GM18505 (cell line): Measurements from ENCODE around the gene PLCH1.
"Not testable (repeated sequence)": the region's sequence is repeated elsewhere in the genome, so short reads cannot be mapped to it uniquely, and the experiment has no call there.

Experiments
- ATAC-seq: cut with Tn5 transposase; IDR thresholded peaks from one replicate; pipeline ENCODE4 v1.9.1; 2021; ENCODE audit not compliant: unreplicated experiment
- POLR2A ChIP-seq: IDR thresholded peaks from 4 replicates; pipeline ENCODE4 v1.6.1; 2011; ENCODE audit warnings: borderline replicate concordance; ENCODE audit not compliant: insufficient read depth, insufficient read length; ENCODE audit errors: extremely low read depth

PLCH1 gene

GRCh38 chr3:155637567-155637966 is 107.3 kb downstream of the PLCH1 start:
- ATAC-seq, result no peak
- TF ChIP-seq POLR2A, result no peak

GRCh38 chr3:155635056-155635455 is 109.8 kb downstream of the PLCH1 start:
- no peak for TF ChIP-seq POLR2A
- no peak for ATAC-seq

GRCh38 chr3:155634121-155634719 is 110.7 kb downstream of the PLCH1 start:
- no peak for TF ChIP-seq POLR2A
- no peak for ATAC-seq

- ATAC-seq, result no peak
- TF ChIP-seq POLR2A, result no peak
These were observed 113.4 kb downstream of the PLCH1 start for GRCh38 chr3:155631323-155632019.

- no peak for TF ChIP-seq POLR2A
- no peak for ATAC-seq
These were observed 115.3 kb downstream of the PLCH1 start for GRCh38 chr3:155629556-155629955.

GRCh38 chr3:155629056-155629455 is 115.8 kb downstream of the PLCH1 start:
- no peak for ATAC-seq
- TF ChIP-seq POLR2A, result no peak

GRCh38 chr3:155622647-155623046 is 122.2 kb downstream of the PLCH1 start:
- not testable (repeated sequence) for ATAC-seq

GRCh38 chr3:155620552-155620951 is 124.3 kb downstream of the PLCH1 start:
- ATAC-seq, result not testable (repeated sequence)

GRCh38 chr3:155619118-155619915 is 125.6 kb downstream of the PLCH1 start:
- TF ChIP-seq POLR2A, result no peak
- ATAC-seq, result no peak

- no peak for ATAC-seq
These were observed 126.3 kb downstream of the PLCH1 start for GRCh38 chr3:155618543-155618942.

GRCh38 chr3:155617346-155617925 is 127.4 kb downstream of the PLCH1 start:
- ATAC-seq, result no peak
- TF ChIP-seq POLR2A, result no peak

More at GRCh38 chr3:155618543-155618942, 126.3 kb downstream of the PLCH1 start:
- no peak for TF ChIP-seq POLR2A

- not testable (repeated sequence) for ATAC-seq
These were observed 129.7 kb downstream of the PLCH1 start for GRCh38 chr3:155615141-155615540.

GRCh38 chr3:155614410-155614809 is 130.5 kb downstream of the PLCH1 start:
- not testable (repeated sequence) for ATAC-seq

GRCh38 chr3:155611456-155611855 is 133.4 kb downstream of the PLCH1 start:
- ATAC-seq, result no peak
- no peak for TF ChIP-seq POLR2A

GRCh38 chr3:155609586-155609985 is 135.3 kb downstream of the PLCH1 start:
- TF ChIP-seq POLR2A, result no peak
- no peak for ATAC-seq
